H4 (cell line): ENCODE measurements around the gene NODAL. TPM values are rescaled to one million over a fixed set of nuclear protein-coding genes. Genes with fewer than 3 reads are reported as not detected.

ENCODE experiments used
- DNase-seq: peaks from one replicate; pipeline ENCODE4 v3.0.0-alpha.2; 2015; ENCODE audit warnings: low spot score
- total RNA-seq: library from RNA; depleted of rRNA; stranded (reverse); fragments of >200 nt; shearing (Covaris generic); gene quantifications from 2 replicates; pipeline ENCODE4 v1.2.3, GENCODE V29; 2014

Gene NODAL
- total RNA-seq, 1 experiment from 2014 or later, result not detected

DNA sequence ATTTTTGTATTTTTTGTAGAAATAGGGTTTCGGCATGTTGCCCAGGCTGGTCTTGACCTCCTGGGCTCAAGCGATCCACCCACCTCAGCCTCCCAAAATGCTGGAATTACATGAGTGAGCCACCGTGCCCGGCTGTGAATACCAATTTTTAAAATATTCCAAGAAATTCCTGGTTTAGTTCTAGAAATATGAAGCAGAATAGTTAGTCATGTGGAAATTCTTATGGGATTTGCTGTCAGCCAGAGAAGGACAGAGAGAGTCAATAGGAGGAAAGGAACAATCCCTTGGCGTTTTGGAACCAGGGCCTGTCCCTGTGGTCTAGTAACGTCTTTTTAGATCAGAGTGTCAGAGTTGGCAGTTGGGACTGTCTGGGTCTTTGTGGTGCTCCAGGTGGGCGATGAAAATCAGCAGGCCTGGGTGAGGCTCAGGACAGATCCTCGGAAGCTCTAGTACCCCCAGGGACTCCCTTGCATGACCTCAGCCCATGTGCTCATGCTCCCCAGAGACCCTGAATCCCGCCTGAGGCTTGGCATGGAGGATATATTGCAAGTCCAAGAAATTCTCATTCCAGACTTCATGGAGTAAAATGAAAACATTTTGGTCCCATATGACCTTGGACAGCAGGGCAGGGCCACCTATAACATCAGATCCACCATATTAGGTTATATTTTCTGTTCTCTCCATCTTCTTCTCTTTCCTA, 7.8 kb downstream of the NODAL start:
- DNase-seq, result no peak

DNA sequence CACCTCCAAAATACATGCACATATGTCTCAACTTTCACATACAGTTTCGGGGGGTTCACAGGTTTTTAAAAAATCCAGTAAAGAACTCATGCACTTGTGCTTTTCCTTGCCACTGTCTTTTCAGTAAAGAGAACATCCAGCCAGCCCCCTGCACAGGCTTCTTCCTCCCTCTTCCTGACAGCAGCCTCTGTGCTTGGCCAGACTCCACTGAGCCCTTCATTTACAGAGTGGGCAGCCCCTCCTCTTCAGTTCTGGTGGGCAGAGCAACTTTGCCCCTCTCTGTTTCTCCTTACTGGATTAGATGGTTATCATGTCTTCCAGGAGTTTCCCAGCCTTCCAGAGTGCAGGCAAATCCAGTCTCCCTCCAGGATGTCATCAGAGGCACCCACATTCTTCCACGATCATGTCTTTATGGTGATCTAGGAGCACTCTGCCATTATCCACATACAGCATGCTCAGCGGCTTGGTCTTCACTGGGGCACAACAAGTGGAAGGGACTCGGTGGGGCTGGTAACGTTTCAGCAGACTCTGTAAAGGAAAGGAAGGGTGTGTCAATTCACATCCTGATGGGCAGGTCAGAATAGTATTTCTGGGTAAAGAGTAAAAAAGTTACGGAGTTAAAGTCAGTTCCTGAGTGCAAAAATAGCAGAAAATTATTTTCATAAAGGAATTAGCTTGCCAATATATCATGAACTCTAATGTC, 8.8 kb downstream of the NODAL start:
- DNase-seq, result no peak

DNA sequence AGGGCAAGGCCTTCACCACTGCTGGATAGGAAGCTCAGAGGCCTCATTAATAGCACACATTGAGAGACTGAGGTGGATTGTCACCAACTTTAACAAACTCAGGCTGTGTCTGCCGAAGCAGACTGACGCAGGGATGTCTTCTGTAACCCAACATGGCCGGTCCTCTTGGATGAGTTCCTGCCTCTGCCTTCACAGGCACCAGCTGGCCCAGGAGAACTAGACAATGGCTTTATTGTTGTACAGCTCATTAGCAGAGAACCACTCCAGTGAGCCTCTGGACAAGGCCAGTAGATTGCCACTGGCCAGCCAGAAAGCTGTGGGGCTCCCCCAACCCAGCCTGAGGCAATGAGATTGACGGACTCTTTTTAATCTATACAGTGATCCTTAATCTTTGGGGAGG, 9.4 kb downstream of the NODAL start:
- DNase-seq, result no peak

DNA sequence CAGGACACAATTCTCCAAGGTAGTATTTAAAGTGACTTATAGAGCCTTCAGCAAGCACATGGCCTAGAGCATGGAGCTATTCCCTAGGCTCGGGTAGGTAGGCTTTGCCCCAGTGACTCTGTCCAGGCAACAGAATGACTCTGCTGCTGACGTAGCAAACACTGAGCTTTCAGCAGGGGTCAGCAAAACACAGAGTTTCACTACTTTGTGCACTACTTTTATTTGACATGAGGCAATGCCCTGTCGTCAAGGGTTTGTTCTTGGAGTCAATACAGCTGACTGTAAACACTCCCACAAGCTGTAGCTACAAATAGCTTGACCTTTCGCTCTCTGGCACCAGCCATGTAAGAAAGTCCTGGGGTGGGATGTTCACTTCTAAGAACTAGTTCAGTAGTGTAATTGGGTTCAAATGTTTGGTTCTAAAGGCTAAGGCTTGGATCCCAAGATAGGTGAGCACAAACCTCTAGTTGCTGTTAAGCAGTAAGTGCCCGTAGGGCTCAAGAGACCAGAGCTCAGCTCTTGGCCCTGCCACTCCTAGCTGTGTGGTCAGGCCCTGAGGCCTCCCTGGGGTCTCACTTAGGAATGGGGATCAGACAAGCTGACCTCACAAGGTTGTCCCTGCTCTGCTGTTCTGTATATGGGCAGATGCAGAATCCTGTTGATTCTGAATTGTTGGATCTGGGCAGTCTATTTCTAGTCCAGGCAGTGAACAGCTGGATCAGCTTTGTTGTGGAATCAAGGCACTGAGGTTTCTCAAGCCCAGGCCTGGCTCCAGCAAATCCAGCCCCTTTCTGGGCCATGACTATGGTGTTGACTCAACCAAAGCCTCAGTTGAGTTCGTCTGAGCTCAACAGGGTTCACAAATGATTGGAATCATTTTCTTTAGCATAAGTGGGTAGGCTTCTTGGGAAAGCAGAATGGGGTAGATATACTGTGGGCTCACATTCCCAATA, 10.7 kb downstream of the NODAL start:
- no peak for DNase-seq

DNA sequence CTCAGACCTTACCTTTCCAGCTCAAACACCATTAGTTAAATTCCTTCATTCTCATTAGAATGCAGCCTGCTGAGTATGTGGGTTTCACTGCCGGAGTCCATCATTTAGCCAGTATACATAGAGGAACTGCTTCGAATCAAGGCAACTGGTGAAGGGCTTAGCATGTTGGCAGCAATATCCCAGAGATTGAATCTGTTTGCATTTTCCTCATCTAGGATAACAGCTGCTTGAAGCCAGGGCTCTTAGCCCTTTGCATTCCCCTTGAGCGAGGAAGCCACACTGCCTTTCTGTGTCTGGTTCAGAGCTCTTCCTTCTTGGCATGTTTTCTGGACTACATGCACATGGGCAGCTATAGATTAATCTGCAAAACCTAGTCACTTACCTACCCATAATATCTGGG, 14.7 kb downstream of the NODAL start:
- no peak for DNase-seq

DNA sequence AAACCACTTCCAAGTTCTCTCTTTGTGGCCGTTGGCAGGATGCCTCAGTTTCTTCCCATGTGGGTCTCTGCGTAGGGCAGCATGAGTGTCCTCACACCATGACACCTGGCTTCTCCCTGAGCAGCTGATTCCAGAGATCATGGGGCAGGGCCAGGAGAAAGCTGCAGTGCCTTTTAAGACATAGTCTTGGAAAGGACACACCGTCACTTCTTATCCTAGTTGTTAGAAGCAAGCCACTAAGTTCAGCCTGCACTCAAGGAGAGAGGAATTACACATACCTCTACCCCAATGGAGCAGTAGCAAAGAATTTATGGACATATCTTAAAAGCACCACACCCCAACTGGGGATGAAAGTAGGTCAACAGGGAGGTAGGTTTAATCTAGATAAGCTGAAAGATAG, 16.4 kb downstream of the NODAL start:
- no peak for DNase-seq

DNA sequence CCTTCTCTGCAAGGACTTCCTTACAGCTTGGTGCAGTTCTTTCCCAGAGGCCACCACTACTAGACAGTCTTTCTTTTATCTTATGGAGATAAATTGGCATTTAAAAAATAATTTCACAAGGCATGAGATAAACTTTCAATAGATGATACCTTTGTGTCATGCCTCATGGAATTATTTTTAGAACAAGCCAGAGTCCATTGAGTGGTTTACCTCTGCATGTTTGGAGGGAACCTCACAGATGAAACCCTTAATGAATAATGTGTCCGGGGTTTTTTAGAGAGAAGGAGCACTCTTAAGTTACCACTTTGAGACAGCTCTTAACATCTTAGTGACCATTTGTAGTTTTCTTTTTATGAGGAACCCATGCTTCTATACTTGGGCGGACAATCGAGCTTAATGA, 17.2 kb downstream of the NODAL start:
- DNase-seq, result no peak

DNA sequence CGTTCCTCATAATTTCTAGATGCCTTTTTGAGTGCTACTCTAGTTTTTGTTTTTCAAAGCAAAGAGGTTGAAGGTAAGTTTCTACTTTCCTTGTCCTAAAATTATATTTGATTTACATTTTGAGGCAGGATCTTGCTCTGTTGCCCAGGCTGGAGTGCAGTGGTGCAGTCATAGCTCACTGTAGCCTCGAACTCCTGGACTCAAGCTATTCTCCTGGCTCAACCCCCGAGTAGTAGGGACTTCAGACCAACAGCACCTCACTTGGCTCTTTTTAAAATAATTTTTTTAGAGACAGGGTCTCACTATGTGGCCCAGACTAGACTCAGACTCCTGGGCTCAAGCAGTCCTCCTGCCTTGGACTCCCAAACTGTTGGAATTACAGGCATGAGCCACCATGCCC, 22.8 kb downstream of the NODAL start:
- DNase-seq, result no peak

DNA sequence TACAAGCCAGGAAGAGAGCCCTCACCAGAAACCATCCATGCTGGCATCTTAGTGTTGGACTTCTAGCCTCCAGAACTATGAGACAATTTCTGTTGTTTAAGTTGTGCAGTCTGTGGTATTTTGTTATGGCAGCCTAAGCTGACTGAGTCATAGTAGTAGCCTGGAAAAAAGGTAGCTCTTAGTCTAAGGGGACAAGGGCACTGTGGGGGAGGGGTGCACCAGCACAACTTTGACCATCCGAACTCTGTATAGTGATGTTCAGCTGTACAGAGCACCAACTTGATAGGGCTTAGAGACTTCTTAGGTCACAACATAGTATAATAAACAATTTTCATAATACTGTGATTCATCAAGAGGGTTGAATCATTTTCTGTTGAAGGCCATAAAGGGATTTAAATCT, 23.3 kb downstream of the NODAL start:
- no peak for DNase-seq

DNA sequence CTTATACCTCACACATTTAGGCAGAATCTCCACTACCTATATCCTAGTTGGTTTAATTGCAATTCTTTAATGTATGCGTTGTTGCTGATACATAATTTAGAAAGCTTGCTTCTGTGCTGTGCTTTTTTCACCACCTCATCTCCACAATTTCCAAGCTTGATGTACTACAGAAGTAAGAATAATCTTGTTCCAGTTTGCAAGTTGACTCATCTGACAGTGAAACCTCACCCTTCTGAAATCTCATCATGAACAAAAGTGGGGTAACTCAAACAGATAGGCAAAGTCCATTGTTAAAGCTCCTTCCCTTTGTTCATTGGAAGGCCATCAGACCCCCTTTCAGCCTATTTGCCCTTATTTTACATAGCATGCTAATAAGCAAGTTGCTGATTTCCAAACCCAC, 23.9 kb downstream of the NODAL start:
- DNase-seq, result no peak

DNA sequence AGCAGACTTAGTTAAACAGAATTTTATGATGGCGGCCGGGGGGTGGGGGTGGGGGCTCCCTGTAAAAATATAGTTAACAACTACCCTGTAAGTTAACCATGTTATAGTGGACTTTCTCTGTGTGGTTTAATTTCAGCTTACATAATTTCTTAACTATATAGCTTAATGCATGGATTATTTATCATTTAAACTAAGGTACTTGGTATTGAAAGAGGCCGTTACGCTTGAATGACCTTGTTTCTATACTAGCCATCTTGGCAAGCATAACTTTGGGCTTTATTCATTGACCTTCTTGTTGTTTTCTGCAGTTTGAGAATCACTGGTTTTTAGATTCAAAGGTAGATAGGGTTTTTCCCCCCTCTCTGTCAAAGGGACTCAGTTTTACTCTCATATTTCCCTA, 29.1 kb downstream of the NODAL start:
- no peak for DNase-seq

DNA sequence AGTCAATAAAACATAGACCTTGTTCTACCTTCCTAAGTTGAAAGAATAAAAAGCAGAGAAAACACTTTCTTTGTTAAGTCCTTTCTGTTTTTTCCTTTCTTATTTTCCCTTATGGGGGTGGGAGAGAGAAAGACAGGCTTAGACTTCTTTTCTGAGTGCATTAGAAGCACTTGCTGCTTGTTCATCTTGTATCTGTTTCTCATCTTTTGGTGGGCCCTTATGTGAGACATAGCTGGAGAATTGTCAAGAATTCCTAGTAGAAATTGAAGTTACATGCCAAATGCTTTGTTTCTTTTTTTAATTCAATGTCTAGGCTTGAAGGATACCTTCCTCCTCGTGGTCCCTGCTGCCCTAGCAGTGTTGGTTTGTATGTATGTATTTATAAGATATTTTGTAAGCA, 30.9 kb downstream of the NODAL start:
- DNase-seq, result no peak

DNA sequence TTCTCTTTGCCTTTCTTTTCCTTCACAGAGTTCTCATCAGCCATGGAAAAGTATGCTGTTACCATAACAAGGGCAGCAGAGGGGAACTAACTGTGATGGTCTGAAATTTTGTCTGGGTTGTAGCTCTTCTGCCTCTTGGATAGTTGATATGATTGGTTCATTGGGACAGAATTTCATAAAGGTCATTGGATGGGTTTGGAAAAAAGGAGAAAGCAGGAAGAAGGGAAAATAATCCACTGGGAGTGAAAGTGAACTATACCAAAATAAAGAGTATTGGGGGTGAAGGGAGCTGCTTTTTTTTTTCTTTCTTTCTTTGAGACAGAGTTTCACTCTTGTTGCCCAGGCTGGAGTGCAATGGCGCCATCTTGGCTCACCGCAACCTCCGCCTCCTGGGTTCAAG, 31.7 kb downstream of the NODAL start:
- DNase-seq, result no peak

DNA sequence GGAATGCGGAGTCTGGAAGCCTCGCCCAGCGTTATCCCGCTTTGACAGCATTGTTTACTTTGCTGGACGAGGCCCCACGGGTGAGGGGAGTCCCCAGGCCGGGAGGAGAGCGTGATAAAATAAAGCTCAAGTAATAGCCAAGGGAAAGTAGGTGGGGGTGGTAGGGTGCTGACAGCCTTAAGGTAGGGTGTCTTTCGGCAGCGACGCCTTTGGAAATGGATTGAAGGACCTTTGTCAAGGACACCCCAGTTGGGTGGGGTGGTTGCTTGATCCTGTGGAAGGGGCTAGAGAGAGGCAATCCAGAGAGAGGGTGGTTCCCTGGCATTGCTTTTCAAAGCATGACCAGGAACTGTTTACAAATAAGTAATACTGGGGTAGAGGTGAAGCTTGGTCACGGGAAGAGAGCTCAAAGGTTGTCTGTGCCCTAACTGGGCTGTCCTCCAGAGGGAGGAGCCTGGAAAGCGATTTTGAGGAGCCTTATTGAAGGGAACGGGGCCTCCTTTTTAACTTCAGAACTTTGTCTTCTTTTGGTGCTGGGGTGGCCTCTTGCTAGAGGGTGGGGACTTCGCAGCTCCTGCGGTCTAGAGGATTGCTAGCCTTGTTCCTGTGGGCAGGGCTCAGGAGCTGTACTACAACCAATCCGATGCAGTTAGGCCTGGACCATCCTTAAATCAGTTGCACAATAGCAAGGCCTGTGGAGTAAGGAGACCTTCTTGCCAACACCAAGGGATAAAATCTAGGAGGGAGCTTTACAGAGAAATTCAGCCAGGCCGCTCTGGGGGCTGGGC, 36.2 kb downstream of the NODAL start:
- DNase-seq, result peak; percentile 96

DNA sequence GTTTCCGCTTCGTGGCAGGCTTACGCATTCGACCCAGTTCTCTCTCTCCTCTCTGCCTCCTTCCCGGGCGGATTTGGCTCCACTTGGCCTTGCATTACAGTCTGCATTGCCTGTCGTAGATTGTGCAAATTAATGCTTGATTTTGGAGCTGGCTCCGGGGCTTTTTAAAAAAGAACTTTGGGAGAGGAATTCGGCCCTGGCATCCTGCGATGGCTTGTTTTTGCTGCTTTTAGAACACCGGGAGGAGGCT, 36.8 kb downstream of the NODAL start:
- DNase-seq, result no peak

DNA sequence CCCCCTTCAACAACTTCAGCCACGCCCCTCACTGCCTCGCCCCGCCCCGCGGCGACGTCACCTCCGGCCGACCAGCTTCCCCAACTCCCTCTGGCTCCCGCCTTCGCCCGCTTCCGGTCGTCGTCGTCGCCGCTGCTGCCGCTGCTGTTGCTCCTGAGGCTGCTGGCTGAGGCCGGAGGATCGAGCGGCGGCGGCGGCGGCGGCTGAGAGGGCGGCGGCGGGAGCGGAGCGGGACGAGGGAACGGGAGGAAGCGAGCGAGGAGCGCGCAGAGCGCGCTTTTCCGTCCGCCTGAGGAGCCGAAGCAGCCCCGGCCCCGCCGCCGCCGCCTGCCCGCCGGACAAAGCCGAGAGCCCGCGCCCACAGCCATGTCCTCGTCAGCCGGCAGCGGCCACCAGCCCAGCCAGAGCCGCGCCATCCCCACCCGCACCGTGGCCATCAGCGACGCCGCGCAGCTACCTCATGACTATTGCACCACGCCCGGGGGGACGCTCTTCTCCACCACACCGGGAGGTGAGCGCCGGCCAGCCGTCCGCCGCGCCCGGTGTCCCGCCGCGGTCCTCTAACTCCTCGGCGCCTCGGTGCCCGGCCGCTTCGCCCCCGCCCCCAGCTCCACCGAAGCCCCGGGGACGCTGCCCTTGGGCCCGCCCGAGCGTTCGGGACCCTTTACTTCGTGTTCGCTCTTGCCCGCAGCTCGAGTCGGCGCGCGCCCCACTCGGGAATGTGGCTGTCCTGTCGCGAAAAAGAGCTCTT, 37.3 kb downstream of the NODAL start, which contains the start of gene EIF4EBP2:
EIF4EBP2 (plus strand) TSS at position 110 of the 751 bp plus-strand sequence; CDS start at position 367, 257 bp downstream.
- DNase-seq, result peak; percentile 94

DNA sequence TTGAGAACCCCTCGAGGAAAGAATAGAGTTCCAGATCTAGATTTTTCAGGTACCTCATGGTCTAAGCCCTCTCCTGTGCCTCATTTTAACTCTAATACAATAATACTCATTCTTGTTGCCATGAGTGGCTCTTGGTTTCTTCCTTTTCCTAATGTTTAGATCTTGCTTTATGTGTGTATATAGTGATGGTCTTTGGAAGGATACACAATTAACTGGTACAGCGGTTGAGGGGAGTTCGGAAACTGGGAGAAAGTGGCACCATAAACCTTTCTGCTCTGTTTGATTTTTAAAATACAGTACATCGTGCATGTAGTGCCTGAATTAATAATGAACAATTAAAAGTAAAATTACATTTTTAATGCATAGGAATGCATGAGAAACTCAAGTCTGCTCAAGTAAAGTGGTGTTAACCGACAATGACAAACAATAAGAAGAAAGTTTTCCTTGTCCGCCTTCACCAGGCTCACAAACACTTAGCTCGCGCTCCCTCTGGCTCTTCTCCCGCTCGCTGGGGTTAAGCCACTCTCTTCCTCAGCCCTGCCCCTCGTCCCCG, 37.9 kb downstream of the NODAL start:
- no peak for DNase-seq

DNA sequence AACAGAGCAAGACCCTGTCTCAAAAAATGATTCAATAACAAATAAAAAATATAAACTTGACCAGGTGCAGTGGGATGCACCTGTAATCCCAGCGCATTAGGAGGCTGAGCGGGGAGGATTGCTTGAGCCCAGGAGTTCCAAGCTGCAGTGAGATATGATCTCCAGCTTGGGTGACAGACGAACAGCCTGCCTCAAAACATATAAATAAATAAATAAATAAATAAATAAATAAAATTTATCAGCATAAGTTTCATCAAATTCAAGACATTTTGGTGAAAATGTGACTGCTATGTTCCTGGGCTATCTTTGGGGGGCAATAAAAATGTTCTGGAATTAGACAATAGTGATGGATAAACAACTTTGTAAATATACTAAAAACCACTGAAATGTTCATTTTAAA, 42.3 kb downstream of the NODAL start:
- DNase-seq, result no peak

DNA sequence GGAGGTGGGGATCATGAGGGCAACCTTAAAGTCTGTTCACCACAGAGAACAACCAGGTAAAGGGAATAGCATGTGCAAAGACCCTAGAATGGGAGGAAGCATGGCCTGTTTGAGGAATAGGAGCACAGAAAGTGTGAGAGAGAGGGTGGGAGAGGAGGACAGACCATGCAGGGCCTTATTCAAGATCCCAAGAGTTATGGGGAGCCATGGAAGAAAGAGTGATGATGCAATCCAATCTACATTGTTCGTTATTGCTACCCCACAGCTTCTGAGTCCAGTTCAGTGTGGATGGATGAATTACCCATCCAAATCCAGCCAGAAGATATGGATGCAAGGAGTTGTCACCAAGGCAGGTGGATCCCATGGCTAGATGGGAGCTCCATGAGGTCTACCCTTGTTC, 45.3 kb downstream of the NODAL start:
- DNase-seq, result no peak

DNA sequence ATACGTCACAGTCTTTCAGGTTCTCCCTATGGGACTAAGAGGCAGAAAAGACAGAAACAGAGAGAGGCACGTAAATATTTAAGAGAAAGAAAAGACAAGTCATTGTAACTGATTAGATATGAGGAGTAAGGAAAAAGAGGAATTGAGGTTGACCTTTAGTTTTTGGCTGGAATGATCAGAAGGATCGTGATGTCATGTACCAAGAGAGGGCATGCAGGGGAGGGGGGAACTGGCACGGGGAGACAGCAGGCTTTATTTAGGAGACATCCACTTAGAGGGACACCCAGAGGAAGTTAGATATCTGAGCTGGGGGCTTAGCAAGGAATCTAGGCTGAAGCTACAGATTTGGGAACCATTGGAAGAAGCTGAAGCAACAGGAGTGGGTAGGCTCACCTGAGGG, 49.8 kb downstream of the NODAL start:
- DNase-seq, result no peak
